DMS114 treated with DMSO at 0.1 percent for 48 hours (cell line): Measurements from ENCODE around the gene RASGRP1.

Experiments
- DNase-seq: peaks from one replicate; lab custom pipeline; 2025; ENCODE audit not compliant: unreplicated experiment; lab: John Stamatoyannopoulos, UW

The RASGRP1 gene

GRCh38 chr15:38538328-38539007 is 26.1 kb downstream of the RASGRP1 start:
- no peak for DNase-seq

DNA sequence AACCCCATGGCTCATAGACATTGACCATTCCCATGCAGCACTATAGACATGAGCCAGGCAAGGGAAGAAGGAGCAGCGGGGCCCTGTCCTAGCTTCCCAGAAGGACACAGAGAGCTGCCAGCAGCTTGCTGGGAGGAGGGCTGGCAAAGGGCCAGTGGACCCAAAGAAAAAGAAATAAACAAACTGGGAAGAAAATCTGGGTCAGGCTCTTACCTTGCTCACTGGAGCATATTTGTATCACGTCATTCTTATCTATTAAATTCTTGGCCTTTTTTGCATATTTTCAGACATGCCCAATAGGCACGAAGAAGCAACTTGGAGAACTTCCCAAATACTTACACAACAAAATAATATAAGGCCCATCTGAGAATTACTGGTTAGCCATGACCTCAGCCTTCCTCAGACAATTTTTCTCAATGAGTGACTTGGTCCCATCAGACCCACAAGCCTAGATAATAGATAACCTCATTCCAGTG is 28.4 kb downstream of the RASGRP1 start:
- no peak for DNase-seq

DNA sequence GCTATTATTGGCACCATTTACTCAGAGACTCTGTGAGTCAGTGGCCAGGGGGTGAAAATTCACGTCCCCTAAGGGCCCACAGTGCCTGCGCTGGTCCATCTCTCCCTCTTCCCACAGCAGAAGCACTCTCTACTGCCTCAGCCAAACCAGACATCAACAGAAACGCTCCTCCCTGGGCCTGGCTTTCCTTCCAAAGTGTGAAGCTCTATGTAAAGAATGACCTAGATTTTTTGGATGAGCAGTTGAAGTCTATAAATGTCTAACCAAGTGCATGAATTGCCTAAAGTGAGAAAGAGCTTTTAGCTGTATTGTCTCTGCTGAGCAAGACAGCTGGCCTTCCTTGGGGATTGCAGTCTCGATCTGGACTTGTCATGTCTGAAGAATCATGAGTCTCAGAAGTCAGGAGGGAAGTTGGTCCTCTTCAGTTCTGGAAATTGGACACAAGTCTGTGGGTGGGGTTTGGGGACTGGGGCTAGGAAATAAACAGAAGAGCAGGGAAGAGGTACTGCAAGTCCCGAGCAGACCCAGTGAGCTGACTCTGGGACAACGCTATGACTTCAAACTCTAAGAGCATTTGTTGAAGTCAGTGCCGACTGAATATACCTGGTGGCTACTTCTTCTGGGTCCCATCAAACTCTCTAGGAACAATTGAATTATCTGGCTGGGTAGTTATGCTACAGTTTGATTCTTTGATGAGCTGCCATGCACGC is 29.0 kb downstream of the RASGRP1 start:
- no peak for DNase-seq

GRCh38 chr15:38534691-38535090 is 29.9 kb downstream of the RASGRP1 start:
- DNase-seq, result no peak

DNA sequence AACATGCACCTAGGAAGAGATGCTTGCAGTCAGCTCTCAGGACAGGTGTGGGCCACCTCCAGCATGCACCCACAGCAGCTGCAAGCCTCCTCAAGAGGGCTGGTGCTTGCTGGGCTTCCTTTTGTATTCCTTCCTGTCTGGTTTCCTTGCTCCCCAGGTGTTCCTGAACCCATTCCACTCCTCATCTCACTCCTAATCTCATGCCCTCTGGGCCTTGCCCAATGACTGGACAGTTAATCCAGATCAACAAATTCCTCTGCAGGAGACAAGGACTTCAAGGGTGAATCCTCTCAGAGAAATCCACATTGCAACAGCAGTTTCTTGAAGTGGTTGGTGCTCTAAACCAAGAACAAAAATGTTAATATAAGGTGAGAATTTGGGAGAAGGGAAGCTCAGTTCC is 30.7 kb downstream of the RASGRP1 start:
- no peak for DNase-seq

- no peak for DNase-seq
Observed at GRCh38 chr15:38533416-38533915, 31.1 kb downstream of the RASGRP1 start.

GRCh38 chr15:38532728-38533127 is 31.9 kb downstream of the RASGRP1 start:
- no peak for DNase-seq

DNA sequence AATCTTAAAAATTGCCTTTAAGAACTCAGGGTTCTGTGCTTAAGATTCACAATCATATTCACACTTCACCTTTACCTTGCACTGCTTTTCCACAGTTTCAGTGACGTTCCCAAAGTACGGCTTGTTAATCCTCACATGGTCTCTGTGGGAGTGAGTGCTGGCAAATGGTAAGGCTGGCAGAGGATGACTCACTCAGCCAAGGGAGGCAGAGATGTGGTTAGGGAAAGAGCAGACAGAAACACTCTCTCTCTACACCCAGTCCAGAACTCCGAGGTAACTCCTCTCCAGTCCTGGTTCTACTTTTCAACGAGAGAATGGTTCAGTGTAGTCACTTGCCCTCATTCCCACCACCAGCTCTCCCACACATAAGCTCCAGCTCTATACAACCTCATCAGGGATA is 33.1 kb downstream of the RASGRP1 start:
- no peak for DNase-seq

GRCh38 chr15:38530113-38530512 is 34.5 kb downstream of the RASGRP1 start:
- no peak for DNase-seq

- DNase-seq, result no peak
Observed at GRCh38 chr15:38528294-38528693, 36.3 kb downstream of the RASGRP1 start.

- no peak for DNase-seq
Observed at GRCh38 chr15:38526158-38526557, 38.5 kb downstream of the RASGRP1 start.

DNA sequence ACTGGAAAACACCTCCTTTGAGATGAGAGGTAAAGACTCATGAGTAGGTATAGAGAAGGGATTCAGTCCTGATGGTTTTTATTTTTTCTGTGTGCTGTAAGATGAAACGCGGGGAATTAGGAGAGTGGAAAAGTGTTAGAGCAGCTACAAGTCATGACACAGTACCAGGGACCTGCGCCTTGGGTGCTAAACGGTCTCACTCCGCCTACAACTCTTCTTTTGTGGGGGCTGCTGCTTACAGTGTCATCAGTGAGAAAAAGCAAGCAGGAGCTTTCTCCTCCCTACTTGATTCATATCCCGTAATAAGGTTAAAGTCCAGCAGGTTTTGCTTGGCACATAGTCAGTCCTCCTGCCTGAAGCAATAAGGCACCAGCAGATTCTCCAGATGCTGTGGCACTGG is 39.1 kb downstream of the RASGRP1 start:
- DNase-seq, result no peak

- DNase-seq, result no peak
Observed at GRCh38 chr15:38524156-38524555, 40.5 kb downstream of the RASGRP1 start.

GRCh38 chr15:38522922-38523321 is 41.7 kb downstream of the RASGRP1 start:
- no peak for DNase-seq

DNA sequence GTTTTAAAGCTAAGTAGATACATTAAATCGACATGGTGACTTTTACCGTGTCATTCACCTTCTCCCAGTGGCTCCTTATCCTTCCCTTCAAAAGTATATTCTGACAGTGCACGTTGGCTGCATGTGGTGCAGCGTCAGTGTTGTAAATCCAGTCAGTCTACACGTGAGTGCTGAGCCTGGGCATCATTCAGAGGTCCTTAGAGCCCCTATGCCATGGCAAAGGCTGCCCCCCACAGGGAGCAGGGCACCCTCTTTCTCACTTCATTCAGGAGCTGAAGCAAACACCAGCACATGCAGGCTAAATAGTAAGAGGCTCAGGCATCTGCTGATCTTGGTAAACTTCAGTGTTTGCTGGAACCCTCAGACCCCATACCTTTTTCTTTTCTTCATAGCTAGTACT is 43.3 kb downstream of the RASGRP1 start:
- DNase-seq, result no peak

GRCh38 chr15:38520035-38520434 is 44.6 kb downstream of the RASGRP1 start:
- no peak for DNase-seq

- DNase-seq, result no peak
Observed at GRCh38 chr15:38518084-38518483, 46.5 kb downstream of the RASGRP1 start.

- DNase-seq, result no peak
Observed at GRCh38 chr15:38517312-38517975, 47.2 kb downstream of the RASGRP1 start.

DNA sequence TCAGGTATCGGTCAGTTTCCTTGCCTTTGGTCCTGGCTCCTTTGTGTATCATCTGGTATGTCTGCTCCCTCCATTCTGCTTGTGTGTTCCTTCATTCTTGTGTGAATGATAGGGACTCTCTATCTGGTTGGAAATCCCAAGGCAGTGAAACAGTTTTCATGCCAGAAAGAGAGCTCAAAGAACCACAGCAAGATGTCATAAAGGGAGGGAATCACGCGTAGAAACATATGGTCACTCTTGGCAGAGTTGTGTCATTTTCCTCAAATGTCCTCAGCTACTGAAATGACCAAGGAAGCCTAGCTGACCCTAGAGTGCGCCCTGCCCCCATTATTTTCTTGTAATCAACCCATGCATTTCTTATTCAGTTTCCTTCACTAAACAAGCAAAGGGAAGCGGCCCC is 48.0 kb downstream of the RASGRP1 start:
- DNase-seq, result no peak

DNA sequence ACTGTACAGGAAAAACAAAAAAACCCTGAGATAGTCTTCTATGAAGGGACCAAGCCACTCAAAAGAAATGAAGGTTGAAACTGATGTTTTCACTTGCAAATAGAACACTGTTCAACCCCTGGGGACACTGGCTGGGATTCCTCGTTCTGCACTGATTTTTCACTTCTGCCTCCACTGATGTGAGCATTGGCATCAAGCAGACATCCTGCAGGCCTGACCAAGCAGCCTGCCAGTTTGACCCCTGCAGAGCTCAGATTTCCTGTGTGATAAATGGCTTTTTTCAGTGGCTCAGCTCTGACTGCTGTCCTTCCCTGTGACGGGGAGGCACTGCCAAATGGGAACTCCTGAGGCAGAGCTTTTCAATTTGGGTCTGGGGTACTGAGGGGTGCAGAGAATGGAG is 50.0 kb downstream of the RASGRP1 start:
- DNase-seq, result no peak

DNA sequence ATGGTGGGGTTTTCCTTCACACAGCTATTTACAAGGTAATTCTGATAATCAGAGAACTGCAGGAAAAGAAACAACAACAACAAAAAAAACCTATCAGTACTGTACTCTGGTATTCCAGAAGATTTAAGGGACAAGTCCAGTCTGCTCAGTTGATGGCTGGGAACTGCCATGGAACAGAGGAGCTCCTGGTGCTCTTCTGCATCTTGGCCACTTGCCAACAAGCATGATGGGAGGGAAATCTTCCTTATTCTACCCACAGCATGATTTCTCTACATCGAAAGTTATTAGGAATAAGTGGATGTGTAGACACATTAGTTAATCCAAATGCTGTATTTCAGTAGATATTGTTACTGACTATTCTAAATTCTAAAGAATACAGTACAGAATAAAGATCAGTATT is 51.7 kb downstream of the RASGRP1 start:
- DNase-seq, result no peak

DNA sequence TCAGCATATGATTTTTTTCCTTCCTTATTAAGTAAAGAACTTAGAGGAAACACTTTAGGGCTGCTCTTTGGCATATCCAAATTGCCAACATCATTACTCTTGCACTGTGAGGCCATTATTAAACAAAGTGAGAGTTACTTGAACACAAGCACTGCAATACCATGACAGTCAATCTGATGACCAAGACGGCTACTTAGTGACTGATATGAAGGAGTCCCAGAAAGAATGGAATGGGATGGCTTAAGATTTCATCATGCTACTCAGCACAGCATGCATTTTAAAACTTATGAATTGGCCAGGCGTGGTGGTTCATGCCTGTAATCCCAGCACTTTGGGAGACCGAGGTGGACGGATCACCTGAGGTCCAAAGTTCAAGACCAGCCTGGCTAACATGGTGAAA is 55.5 kb downstream of the RASGRP1 start:
- no peak for DNase-seq
